ENCODE results near the gene MCAT.

MCAT gene

GRCh38 chr22:43162412-43163150, 19.4 kb upstream of the MCAT start:
- DNase-seq (ENCODE audit: extremely low spot score) = no peak
- CTCF ChIA-PET = interaction anchor here (1.0 kb wide), 1 partner anchor 31 kb away, joined by 3 read pairs; no protein-coding TSS in a partner anchor
- TF ChIP-seq, protein P1, sequence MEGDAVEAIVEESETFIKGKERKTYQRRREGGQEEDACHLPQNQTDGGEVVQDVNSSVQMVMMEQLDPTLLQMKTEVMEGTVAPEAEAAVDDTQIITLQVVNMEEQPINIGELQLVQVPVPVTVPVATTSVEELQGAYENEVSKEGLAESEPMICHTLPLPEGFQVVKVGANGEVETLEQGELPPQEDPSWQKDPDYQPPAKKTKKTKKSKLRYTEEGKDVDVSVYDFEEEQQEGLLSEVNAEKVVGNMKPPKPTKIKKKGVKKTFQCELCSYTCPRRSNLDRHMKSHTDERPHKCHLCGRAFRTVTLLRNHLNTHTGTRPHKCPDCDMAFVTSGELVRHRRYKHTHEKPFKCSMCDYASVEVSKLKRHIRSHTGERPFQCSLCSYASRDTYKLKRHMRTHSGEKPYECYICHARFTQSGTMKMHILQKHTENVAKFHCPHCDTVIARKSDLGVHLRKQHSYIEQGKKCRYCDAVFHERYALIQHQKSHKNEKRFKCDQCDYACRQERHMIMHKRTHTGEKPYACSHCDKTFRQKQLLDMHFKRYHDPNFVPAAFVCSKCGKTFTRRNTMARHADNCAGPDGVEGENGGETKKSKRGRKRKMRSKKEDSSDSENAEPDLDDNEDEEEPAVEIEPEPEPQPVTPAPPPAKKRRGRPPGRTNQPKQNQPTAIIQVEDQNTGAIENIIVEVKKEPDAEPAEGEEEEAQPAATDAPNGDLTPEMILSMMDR (IDR thresholded peaks at IDR 0.05; ENCODE audit: control extremely low read depth, extremely low read depth, low read depth, missing control alignments) = no peak
- POLR2A ChIA-PET = no interaction called here

DNA sequence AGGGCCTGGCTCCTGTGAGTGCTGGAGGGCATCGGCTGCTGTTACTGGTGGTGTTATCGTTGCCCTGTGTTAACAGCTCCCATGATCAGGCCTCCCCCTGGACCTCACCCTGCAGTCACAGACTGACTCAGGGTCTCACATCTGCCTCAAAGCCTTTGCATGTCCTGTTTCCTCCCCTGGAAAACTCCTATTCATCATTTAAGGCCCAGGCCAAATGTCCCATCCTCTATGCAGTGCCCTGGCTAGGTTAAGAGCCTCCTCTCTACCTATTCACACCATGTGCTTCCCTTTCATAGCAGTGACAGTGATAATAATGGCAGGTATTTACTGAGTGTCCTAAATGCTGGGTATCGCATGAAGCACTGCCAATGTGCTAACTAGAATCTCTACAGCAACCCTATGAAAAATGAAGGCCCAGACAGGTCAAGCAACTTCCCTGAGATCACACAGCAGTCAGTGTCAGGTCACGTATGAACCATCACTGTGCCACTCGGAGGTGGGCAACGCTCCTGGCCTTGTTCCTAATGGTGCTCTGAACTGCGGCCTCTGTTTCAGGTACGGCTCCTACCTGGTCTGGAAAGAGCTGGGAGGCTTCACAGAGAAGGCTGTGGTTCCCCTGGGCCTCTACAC, 17.4 kb upstream of the MCAT start:
- TF ChIP-seq, protein P1 (IDR thresholded peaks at IDR 0.05; ENCODE audit: control extremely low read depth, extremely low read depth, low read depth, missing control alignments) = no peak
- POLR2A ChIA-PET = no interaction called here
- no peak for DNase-seq (ENCODE audit: extremely low spot score)
- CTCF ChIA-PET = no interaction called here

- CTCF ChIA-PET = interaction anchor here (1.2 kb wide), 1 partner anchor 13 kb away, joined by 3 read pairs; no protein-coding TSS in a partner anchor
- TF ChIP-seq, protein P1 (IDR thresholded peaks at IDR 0.05; ENCODE audit: control extremely low read depth, extremely low read depth, low read depth, missing control alignments) = no peak
- DNase-seq (ENCODE audit: extremely low spot score) = no peak
- POLR2A ChIA-PET = no interaction called here
Observed at GRCh38 chr22:43159484-43160178, 16.4 kb upstream of the MCAT start.

GRCh38 chr22:43158778-43159483, 15.7 kb upstream of the MCAT start:
- ChIA-PET POLR2A (no interaction called here), CTCF (interaction anchor here (1.2 kb wide), 1 partner anchor 13 kb away, joined by 3 read pairs; no protein-coding TSS in a partner anchor)
- TF ChIP-seq, protein P1 (IDR thresholded peaks at IDR 0.05; ENCODE audit: control extremely low read depth, extremely low read depth, low read depth, missing control alignments) = no peak
- no peak for DNase-seq (ENCODE audit: extremely low spot score)

DNA sequence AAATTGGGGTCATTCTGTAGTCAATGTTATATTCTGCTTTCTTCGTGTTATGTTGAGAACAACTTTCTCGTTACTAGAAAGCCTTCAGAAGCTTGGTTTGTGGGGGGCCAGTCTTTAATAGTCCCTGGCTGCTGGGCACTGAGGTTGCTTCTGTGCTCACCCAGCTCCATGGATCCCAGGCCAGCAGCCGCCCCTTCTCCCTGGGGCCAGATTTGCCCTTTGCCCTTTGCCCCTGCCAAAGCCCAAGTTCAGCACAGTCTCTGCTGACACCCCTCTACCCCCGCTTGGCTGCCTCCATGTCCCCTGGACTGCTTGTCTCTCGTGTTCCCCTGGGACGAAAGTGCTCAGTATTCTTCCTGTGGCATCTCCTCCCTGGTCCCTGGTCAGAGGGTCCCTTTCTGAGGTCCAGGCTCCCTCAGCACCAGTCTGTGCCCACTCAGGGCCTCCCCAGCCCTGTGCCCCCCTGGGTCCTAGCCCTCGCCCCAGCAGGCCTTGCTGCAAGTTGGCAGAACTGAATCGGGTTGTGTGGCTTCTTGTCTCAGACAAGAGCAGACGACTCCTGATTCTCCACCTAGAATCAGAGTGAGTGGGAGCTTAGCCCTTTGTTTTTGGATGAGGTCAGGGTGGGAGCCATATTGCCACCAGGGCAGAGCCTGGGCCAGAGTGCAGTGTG, 14.8 kb upstream of the MCAT start:
- POLR2A ChIA-PET = no interaction called here
- CTCF ChIA-PET = interaction anchor here (1.2 kb wide), 1 partner anchor 12 kb away, joined by 3 read pairs; no protein-coding TSS in a partner anchor
- TF ChIP-seq, protein P1 (IDR thresholded peaks at IDR 0.05; ENCODE audit: control extremely low read depth, extremely low read depth, low read depth, missing control alignments) = no peak
- no peak for DNase-seq (ENCODE audit: extremely low spot score)
